A673 (cell line): ENCODE measurements around the gene FARP1. TPM values are rescaled to one million over a fixed set of nuclear protein-coding genes. Genes with fewer than 3 reads are reported as not detected.

ENCODE experiments used
- BruUV-seq: library from RNA; stranded (reverse); fragments of 400-500 nt; replicated peaks from 2 replicates; lab custom pipeline; 2021; lab: Mats Ljungman, UMichigan
- CTCF ChIA-PET: fragments of 300-600 bp; sonication (Branson Sonifier 250); formaldehyde crosslinking; loops from one replicate; lab custom pipeline; 2022; ENCODE audit warnings: antibody characterized with exemption; lab: Charles Lee
- POLR2A ChIA-PET: fragments of 300-600 bp; sonication (Branson Sonifier 250); formaldehyde crosslinking; loops from one replicate; lab custom pipeline; 2022; ENCODE audit warnings: antibody characterized with exemption; ENCODE audit not compliant: low non-redundant PET; lab: Charles Lee
- DNase-seq: peaks from one replicate; pipeline ENCODE4 v3.0.0-alpha.2; 2015; ENCODE audit warnings: low spot score
- H3K27ac ChIP-seq: fragments of 200-600 bp; sonication (generic); 2 replicates; pipeline ENCODE4 v1.5.1; 2016; ENCODE audit warnings: mixed run types, low read depth, mild to moderate bottlenecking, mixed read lengths, antibody characterized with exemption, low read length; ENCODE audit not compliant: poor library complexity, severe bottlenecking
- H3K27me3 ChIP-seq: fragments of 200-600 bp; sonication (generic); replicated peaks from 2 replicates; pipeline ENCODE4 v1.6.1; 2017; ENCODE audit warnings: mixed run types, low read depth, mild to moderate bottlenecking, mixed read lengths, antibody characterized with exemption, low read length; ENCODE audit not compliant: insufficient read depth, poor library complexity
- H3K36me3 ChIP-seq: fragments of 200-600 bp; sonication (generic); 2 replicates; pipeline ENCODE4 v1.6.1; 2016; ENCODE audit warnings: mixed run types, mild to moderate bottlenecking, mixed read lengths, antibody characterized with exemption, low read length; ENCODE audit not compliant: insufficient read depth, poor library complexity, severe bottlenecking
- H3K4me1 ChIP-seq: fragments of 200-600 bp; sonication (generic); 2 replicates; pipeline ENCODE4 v1.6.1; 2017; ENCODE audit warnings: mixed run types, mild to moderate bottlenecking, mixed read lengths, antibody characterized with exemption, low read length; ENCODE audit not compliant: insufficient read depth, poor library complexity, severe bottlenecking
- H3K4me3 ChIP-seq: fragments of 200-600 bp; sonication (generic); 2 replicates; pipeline ENCODE4 v1.5.1; 2016; ENCODE audit warnings: low read depth, mixed run types, mild to moderate bottlenecking, mixed read lengths, low read length; ENCODE audit not compliant: poor library complexity, severe bottlenecking
- H3K9me3 ChIP-seq: fragments of 200-600 bp; sonication (generic); 2 replicates; pipeline ENCODE4 v1.6.1; 2016; ENCODE audit warnings: mixed run types, low read depth, mild to moderate bottlenecking, mixed read lengths, antibody characterized with exemption, low read length; ENCODE audit not compliant: poor library complexity, severe bottlenecking
- CTCF ChIP-seq: fragments of 300-800, 200-600 bp; sonication (generic); conservative IDR thresholded peaks from 2 replicates; pipeline ENCODE4 v1.5.1; 2017; ENCODE audit warnings: low read depth, mild to moderate bottlenecking, antibody characterized with exemption, low read length, moderate library complexity, mixed read lengths
- EZH2 ChIP-seq: fragments of 200-600 bp; sonication (generic); IDR thresholded peaks from 2 replicates; pipeline ENCODE4 v1.6.1; 2017; ENCODE audit warnings: borderline replicate concordance, low read depth, mild to moderate bottlenecking, mixed read lengths, antibody characterized with exemption, low read length; ENCODE audit not compliant: poor library complexity, severe bottlenecking
- intact Hi-C: fragments of 100-400 bp; cut with micrococcal nuclease; formaldehyde crosslinking; loops from one replicate; pipeline ENCODE4 v1.10.0; 2022; ENCODE audit not compliant: unreplicated experiment
- total RNA-seq: library from RNA; stranded (reverse); gene quantifications from 2 replicates; pipeline ENCODE4 v1.2.3, GENCODE V29; 2021

The FARP1 gene
- total RNA-seq, 1 experiment from 2014 or later, result 177 TPM

DNA sequence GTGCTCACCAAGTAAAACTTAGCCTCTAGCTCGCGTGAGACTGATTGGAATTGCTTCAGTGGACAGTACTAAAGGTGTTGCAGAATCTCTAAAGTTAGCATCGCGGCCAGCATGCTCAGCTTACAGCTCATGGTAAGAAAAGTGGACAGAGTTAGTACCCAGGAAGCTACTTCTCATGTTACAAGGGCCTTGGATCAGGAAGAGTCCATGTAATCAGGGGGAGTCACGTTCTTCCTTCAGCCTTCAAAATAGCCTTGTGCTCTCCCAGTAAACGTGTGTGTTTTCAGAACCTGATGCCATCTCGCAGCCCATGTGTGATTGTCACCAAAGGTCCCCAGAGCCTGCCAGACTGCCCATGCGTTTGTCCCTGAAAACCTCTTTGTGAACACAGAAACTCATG lies 230.0 kb downstream of the FARP1 start:
- Histone ChIP-seq H3K36me3 (peaks cover 12% of the 10 kb centered on the region), H3K27me3 (no peaks in the 10 kb centered on the region), H3K4me3 (no peak overlapping the region), H3K9me3 (peaks cover 6% of the 10 kb centered on the region), H3K27ac (no peak overlapping the region), H3K4me1 (no peaks in the 10 kb centered on the region)
- ChIA-PET POLR2A (no interaction called here), CTCF (no interaction called here)
- no peak for DNase-seq
- BruUV-seq, result no TSS peak
- TF ChIP-seq EZH2 (no peak), CTCF (no peak)
- intact Hi-C loops, result no loop called here

GRCh38 chr13:98374750-98375149 lies 231.9 kb downstream of the FARP1 start:
- TF ChIP-seq EZH2, result no peak
- TF ChIP-seq CTCF, result no peak
- CTCF ChIA-PET, result no interaction called here
- Histone ChIP-seq H3K9me3 (peaks cover 6% of the 10 kb centered on the region), H3K36me3 (peaks cover 6% of the 10 kb centered on the region), H3K27ac (no peak overlapping the region), H3K4me3 (no peak overlapping the region), H3K4me1 (no peaks in the 10 kb centered on the region), H3K27me3 (no peaks in the 10 kb centered on the region)
- BruUV-seq, result no TSS peak
- POLR2A ChIA-PET, result no interaction called here
- no peak for DNase-seq
- intact Hi-C loops, result no loop called here

GRCh38 chr13:98377635-98378378 lies 234.9 kb downstream of the FARP1 start:
- no peaks in the 10 kb centered on the region for H3K4me1 ChIP-seq
- TF ChIP-seq EZH2 (no peak), CTCF (no peak)
- H3K36me3 ChIP-seq, result peaks cover 6% of the 10 kb centered on the region
- H3K9me3 ChIP-seq, result peaks cover 6% of the 10 kb centered on the region
- BruUV-seq, result no TSS peak
- no peak for DNase-seq
- no peaks in the 10 kb centered on the region for H3K27me3 ChIP-seq
- ChIA-PET POLR2A (no interaction called here), CTCF (no interaction called here)
- no peak overlapping the region for H3K27ac ChIP-seq
- intact Hi-C loops, result no loop called here
- no peak overlapping the region for H3K4me3 ChIP-seq
